ENCODE measurements around the gene NUP93.

GRCh38 chr16:56728027-56728426 is 1.9 kb upstream of the NUP93 start:
- TF ChIP-seq NFE2L2 (conservative IDR thresholded peaks at IDR 0.05; ENCODE audit: low read length) (no peak), POLR2A (IDR thresholded peaks at IDR 0.05; ENCODE audit: low read length) (no peak), ESRRA (IDR thresholded peaks at IDR 0.05; ENCODE audit: borderline replicate concordance, low read length) (no peak), RCOR1 (IDR thresholded peaks at IDR 0.05; ENCODE audit: low read depth, low read length) (no peak), CTCF (IDR thresholded peaks at IDR 0.05) (no peak), RAD21 (conservative IDR thresholded peaks at IDR 0.05 in 1 of 2, IDR thresholded peaks at IDR 0.05 in 1 of 2) (no peak), MYC (IDR thresholded peaks at IDR 0.05; ENCODE audit: borderline replicate concordance, low read length) (no peak)
